ENCODE data around the gene MLXIP. TPM values are rescaled to one million over a fixed set of nuclear protein-coding genes. Genes with fewer than 3 reads are reported as not detected.

The MLXIP gene
- total RNA-seq, 1 donor from 2014 or later: 1.9 TPM

DNA sequence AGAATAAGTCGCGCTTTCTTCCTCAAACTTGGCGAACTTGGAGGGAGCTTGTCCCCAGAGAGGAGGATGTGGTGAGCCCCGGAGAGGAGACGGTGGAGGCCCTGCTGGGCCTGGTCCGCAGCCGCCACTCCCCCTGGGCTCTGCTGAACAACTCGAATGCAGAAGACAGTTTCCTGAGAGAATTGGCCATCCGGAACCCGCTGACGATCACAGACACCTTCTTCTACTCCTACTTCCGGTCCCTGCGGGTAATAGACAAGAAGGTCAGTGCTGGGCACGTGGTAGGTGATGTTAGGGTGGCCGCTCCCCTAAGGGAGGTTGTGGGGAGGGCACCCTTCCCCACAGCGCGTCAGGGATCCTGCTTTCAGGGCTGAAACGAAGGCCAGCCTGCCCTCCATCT lies 106.0 kb downstream of the MLXIP start:
- H3K4me1 Mint-ChIP-seq: peaks cover 3% of the 10 kb centered on the region
- Histone ChIP-seq H3K4me3 (no peak overlapping the region), H3K27ac (no peak overlapping the region), H4K20me1 (ENCODE audit: low read depth) (no peaks in the 10 kb centered on the region), H3K79me2 (ENCODE audit: low read depth) (no peaks in the 10 kb centered on the region), H3K4me2 (no peak overlapping the region), H3K9me3 (ENCODE audit: low read depth) (no peaks in the 10 kb centered on the region), H2AFZ (replicated peaks) (no peak overlapping the region), H3K27me3 (peaks cover 33% of the 10 kb centered on the region), H3K36me3 (no peaks in the 10 kb centered on the region), H3K4me1 (no peaks in the 10 kb centered on the region), H3K9ac (no peak overlapping the region), H3F3A (ENCODE audit: low read depth) (no peaks in the 10 kb centered on the region)
- DNase-seq (ENCODE audit: low spot score): no peak
- peaks cover 16% of the 10 kb centered on the region for H3K27me3 Mint-ChIP-seq (ENCODE audit: insufficient read depth, low read depth)
- no peak overlapping the region for H3K27ac Mint-ChIP-seq
- no peaks in the 10 kb centered on the region for H3K9me3 Mint-ChIP-seq
- no peaks in the 10 kb centered on the region for H3K36me3 Mint-ChIP-seq
- H3K4me3 Mint-ChIP-seq: peak overlapping the region; percentile 54
- no peak for TF ChIP-seq EZH2 (IDR thresholded peaks at IDR 0.05)
- TF ChIP-seq, protein P1, sequence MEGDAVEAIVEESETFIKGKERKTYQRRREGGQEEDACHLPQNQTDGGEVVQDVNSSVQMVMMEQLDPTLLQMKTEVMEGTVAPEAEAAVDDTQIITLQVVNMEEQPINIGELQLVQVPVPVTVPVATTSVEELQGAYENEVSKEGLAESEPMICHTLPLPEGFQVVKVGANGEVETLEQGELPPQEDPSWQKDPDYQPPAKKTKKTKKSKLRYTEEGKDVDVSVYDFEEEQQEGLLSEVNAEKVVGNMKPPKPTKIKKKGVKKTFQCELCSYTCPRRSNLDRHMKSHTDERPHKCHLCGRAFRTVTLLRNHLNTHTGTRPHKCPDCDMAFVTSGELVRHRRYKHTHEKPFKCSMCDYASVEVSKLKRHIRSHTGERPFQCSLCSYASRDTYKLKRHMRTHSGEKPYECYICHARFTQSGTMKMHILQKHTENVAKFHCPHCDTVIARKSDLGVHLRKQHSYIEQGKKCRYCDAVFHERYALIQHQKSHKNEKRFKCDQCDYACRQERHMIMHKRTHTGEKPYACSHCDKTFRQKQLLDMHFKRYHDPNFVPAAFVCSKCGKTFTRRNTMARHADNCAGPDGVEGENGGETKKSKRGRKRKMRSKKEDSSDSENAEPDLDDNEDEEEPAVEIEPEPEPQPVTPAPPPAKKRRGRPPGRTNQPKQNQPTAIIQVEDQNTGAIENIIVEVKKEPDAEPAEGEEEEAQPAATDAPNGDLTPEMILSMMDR (IDR thresholded peaks at IDR 0.05): no peak
- TF ChIP-seq EZH2phosphoT487 (IDR thresholded peaks at IDR 0.05): no peak

DNA sequence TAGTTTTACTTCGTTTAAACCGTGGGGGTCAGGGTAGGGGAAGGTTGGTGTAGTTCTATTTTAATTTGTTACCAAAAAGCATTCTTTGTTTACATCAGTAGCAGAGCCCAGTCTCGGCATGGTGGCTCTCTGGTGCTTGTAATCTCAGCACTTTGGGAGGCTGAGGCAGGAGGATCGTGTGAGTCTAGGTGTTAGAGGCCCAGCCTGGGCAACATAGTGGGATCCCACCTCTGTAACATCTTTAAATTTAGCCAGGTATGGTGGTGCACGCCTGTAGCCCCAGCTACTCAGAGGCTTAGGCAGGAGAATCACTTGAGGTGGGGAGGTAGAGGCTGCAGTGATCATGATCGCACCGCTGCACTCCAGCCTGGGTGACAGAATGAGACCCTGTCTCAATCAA lies 106.5 kb downstream of the MLXIP start:
- peaks cover 16% of the 10 kb centered on the region for H3K27me3 Mint-ChIP-seq (ENCODE audit: insufficient read depth, low read depth)
- H3F3A ChIP-seq (ENCODE audit: low read depth): no peaks in the 10 kb centered on the region
- H3K9me3 Mint-ChIP-seq: no peaks in the 10 kb centered on the region
- H2AFZ ChIP-seq (replicated peaks): no peak overlapping the region
- H3K79me2 ChIP-seq (ENCODE audit: low read depth): no peaks in the 10 kb centered on the region
- no peaks in the 10 kb centered on the region for H3K36me3 ChIP-seq
- H3K9ac ChIP-seq: no peak overlapping the region
- DNase-seq (ENCODE audit: low spot score): no peak
- H3K27me3 ChIP-seq: peaks cover 33% of the 10 kb centered on the region
- no peak overlapping the region for H3K4me3 Mint-ChIP-seq
- TF ChIP-seq EZH2phosphoT487 (IDR thresholded peaks at IDR 0.05) (no peak), EZH2 (IDR thresholded peaks at IDR 0.05) (no peak)
- TF ChIP-seq, protein P1 (IDR thresholded peaks at IDR 0.05): no peak
- no peak overlapping the region for H3K27ac Mint-ChIP-seq
- no peaks in the 10 kb centered on the region for H3K4me1 ChIP-seq
- no peak overlapping the region for H3K4me3 ChIP-seq
- H3K36me3 Mint-ChIP-seq: no peaks in the 10 kb centered on the region
- no peak overlapping the region for H3K27ac ChIP-seq
- H3K4me2 ChIP-seq: no peak overlapping the region
- H3K9me3 ChIP-seq (ENCODE audit: low read depth): no peaks in the 10 kb centered on the region
- no peaks in the 10 kb centered on the region for H4K20me1 ChIP-seq (ENCODE audit: low read depth)
- peaks cover 3% of the 10 kb centered on the region for H3K4me1 Mint-ChIP-seq

DNA sequence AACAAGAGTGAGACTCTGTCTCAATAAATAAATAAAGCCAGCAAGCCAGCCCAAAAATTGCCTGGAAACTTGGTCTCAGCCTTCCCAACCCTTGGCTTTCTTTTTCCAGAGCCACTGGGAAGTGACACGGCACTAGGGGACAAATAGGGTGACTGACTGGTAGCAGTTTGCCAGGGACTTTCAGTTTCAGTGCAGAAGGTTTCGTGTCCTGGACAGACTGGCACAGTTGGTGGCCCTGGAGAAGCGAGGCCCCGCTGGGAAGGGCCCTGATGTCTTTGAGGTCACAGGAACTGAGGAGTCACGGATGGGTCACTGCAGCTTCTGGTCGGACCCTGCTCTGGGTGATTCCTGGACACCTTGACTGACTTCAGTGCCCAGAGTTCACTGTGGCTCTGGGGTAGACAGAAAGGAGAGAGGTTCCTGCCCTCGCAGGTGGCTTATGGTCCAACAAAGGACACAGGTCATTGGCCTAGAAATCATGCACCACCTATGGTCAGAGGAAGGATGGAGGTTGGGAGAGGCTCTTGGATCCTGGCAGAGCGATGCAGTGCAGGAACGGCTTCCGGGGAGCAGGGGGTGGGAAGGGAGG lies 107.0 kb downstream of the MLXIP start:
- H3F3A ChIP-seq (ENCODE audit: low read depth): no peaks in the 10 kb centered on the region
- Mint-ChIP-seq H3K27me3 (ENCODE audit: insufficient read depth, low read depth) (peaks cover 17% of the 10 kb centered on the region), H3K9me3 (no peaks in the 10 kb centered on the region), H3K27ac (no peak overlapping the region), H3K4me3 (no peak overlapping the region), H3K36me3 (no peaks in the 10 kb centered on the region), H3K4me1 (peaks cover 3% of the 10 kb centered on the region)
- H3K36me3 ChIP-seq: no peaks in the 10 kb centered on the region
- no peak for DNase-seq (ENCODE audit: low spot score)
- TF ChIP-seq EZH2phosphoT487 (IDR thresholded peaks at IDR 0.05): no peak
- TF ChIP-seq, protein P1 (IDR thresholded peaks at IDR 0.05): no peak
- TF ChIP-seq EZH2 (IDR thresholded peaks at IDR 0.05): no peak
- H4K20me1 ChIP-seq (ENCODE audit: low read depth): no peaks in the 10 kb centered on the region
- H3K27me3 ChIP-seq: peaks cover 33% of the 10 kb centered on the region
- no peak overlapping the region for H3K4me3 ChIP-seq
- no peaks in the 10 kb centered on the region for H3K4me1 ChIP-seq
- no peaks in the 10 kb centered on the region for H3K9me3 ChIP-seq (ENCODE audit: low read depth)
- no peak overlapping the region for H3K27ac ChIP-seq
- H3K9ac ChIP-seq: no peak overlapping the region
- no peak overlapping the region for H3K4me2 ChIP-seq
- H3K79me2 ChIP-seq (ENCODE audit: low read depth): no peaks in the 10 kb centered on the region
- H2AFZ ChIP-seq (replicated peaks): no peak overlapping the region
